Brain pericyte (primary cell): ENCODE results near the gene SMARCA4.
"Not testable (repeated sequence)": the region's sequence is repeated elsewhere in the genome, so short reads cannot be mapped to it uniquely, and the experiment has no call there.

Source experiments
- DNase-seq: peaks from one replicate; pipeline ENCODE4 v3.0.0-alpha.2; 2012; ENCODE audit warnings: low read depth, low spot score

SMARCA4 gene

DNA sequence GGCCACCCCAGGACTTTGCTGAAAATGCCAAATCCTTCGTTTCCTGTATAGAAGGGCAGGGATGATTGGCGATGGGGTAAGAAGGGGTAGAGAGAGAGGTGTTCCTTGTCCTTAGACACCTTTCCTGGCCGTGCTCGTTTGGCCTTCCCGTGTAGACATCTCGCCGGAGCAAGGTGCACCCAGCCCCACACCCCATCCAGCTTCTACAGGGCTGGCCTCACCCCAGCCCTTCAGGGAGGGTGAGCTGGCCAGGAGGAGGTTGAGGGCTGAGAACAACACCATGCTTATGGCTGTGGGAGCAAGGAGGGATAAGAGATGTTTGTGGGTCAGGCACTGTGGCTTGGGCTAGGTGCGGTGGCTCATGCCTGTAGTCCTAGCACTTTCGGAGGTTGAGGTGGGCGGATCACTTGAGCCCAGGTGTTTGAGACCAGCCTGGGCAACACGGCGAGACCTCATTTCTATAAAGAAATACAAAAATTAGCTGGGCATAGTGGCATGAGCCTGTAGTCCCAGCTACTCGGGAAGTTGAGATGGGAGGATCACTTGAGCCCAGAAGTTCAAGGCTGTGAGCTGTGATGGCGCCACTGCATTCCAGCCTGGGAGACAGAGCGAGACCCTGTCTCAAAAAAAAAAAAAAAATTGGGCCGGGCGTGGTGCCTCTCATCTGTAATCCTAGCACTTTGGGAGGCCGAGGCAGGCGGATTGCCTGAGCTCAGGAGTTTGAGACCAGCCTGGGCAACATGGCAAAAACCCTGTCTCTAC is 15.5 kb downstream of the SMARCA4 start:
- DNase-seq, result no peak

DNA sequence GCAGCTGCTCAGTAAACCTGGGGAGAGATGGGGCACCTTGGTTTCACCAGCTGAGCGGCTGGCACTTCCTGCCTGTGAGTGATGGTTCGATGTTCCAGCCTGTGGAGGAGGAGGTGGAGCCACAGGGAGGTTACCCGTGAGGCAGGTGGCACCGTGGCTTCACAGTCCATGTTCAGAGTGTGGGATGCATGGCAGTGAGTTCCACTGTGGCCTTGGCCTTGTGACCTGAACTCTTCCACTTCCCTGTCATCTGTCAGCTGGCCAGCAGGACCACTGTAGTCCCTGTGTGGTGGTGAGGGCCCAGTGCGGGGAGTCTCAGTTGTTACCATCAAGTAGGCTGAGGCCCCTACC is 16.9 kb downstream of the SMARCA4 start:
- no peak for DNase-seq

GRCh38 chr19:10979951-10980381 is 19.1 kb downstream of the SMARCA4 start:
- DNase-seq, result no peak

DNA sequence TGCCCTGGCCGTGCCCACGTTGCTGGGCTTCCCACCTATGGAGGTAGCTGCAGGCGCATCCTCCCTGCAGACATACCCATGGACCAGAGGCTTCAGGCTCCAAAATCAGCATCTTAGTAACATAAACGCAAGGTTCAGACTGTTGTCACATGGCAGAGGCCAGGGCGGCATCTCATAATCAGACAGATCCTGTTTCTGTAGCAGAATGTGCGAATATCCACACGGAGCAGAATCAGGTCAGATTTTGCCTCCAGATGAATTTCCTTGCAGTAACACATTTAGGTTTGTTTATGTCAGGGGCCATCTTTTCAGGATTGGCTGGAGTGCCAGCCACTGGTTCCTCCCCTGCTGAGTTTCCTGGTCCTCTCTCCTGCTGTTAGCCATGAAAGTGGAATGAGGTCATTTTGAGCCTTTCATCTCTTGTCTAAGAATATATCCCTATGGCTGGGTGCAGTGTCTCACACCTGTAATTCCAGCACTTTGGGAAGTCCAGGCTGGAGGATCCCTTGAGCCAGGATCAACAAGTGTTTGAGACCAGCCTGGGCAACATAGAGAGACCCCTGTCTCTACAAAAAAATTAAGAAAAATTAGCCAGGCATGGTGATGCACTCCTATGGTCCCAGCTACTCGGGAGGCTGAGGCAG is 20.5 kb downstream of the SMARCA4 start:
- no peak for DNase-seq

DNA sequence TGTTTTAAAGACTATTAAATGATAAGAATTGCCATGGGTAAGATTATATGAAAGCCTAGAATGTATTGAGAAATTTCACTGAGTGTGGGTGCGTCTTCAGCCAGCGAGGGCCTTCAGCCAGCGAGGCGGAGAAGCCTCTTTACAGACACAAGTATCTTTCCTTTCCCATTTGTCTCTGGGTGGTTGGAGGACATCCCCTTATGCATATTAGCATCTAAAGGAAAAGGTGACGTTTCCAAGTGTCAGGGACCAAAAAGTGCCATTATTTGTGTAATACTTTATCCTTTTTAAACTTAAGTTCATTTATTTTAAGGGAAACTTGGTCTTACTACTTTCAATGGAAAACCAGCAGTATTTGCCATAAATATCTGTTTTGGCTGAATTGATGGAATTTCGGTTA is 22.2 kb downstream of the SMARCA4 start:
- DNase-seq, result no peak

- DNase-seq, result no peak
Observed at GRCh38 chr19:10984166-10984735, 23.4 kb downstream of the SMARCA4 start.

DNA sequence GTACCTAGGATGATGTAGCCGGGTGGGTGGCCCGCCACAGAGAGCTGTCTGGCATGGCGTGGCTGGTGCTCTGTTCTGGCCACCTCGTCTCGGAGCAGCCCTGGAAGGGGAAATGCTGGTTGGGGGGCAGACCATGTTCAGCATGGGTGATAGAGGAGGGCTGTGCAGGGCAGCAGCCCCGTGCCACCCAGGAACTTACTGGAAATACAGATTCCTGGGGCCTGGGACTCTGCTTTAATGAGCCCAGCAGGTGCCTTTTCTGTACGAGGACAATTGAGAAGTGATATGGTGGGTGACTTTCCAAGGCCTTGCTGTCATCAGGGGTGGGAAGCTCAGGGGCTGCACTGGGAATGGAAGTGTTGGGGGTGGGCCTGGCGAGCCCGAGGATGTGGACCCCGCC is 24.7 kb downstream of the SMARCA4 start:
- no peak for DNase-seq

DNA sequence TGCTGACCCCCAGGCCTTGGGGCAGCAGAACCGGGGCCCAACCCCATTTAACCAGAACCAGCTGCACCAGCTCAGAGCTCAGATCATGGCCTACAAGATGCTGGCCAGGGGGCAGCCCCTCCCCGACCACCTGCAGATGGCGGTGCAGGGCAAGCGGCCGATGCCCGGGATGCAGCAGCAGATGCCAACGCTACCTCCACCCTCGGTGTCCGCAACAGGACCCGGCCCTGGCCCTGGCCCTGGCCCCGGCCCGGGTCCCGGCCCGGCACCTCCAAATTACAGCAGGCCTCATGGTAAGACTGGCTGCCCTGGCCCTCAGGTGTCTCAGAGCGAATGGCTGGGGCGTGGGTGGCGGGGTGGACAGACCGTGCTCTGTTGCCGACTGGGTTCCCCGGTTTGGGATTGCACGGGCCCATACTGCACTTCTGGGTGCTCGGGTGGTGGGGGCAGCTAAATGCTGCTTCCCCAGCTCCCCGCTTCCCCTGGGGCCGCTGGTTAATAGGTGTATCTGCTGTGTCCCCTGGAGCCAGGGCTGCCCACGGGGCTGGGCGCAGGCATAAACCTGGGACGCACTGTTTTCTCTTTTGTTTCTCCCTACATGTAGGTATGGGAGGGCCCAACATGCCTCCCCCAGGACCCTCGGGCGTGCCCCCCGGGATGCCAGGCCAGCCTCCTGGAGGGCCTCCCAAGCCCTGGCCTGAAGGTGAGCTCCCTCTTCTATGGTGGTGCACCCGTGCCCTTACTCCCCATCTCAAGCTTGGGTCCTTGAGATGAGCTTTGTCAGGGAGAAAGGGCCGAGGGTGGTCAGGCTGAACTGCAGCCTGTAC is 25.7 kb downstream of the SMARCA4 start:
- no peak for DNase-seq

- no peak for DNase-seq
Observed at GRCh38 chr19:10987571-10988297, 26.9 kb downstream of the SMARCA4 start.

DNA sequence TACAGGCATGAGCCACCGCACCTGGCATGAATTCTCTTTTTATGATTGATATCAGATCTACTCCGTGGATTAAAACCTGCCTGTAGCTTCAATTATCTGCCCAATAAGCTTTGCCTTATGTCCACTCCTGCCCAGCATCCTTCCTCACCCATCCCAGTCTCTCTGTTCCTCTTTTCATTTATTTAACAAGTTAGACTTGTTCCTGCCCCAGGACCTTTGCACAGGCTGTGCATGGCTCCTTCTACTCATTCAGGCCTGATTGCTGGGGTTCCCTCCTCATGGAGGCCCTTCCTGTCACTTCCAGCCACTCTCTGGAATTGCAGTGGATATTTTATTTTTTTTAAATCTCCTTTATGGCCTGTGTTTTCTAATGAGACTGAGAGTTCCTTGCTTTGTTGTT is 27.6 kb downstream of the SMARCA4 start:
- no peak for DNase-seq

DNA sequence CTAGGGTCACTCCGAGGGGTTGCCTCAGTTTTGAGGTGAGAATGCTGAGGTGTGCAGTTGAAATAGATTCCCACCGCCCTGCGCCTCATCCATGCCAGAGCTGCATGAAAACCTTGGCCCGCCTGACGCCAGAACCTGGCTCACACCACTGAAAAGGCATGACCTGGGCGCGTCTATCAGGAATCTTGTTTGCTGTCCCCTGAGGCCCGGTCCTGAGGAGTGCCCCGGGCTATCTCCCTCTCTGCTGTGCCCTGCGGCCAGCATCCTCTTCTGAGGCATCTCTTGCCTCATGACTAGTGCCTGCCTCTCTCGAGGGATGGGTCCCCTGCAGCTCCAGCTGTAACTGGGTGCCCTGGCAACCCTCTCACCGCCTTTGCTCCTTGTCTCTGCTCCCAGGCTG is 28.1 kb downstream of the SMARCA4 start:
- DNase-seq, result no peak

- DNase-seq, result no peak
Observed at GRCh38 chr19:10991076-10991475, 30.2 kb downstream of the SMARCA4 start.

DNA sequence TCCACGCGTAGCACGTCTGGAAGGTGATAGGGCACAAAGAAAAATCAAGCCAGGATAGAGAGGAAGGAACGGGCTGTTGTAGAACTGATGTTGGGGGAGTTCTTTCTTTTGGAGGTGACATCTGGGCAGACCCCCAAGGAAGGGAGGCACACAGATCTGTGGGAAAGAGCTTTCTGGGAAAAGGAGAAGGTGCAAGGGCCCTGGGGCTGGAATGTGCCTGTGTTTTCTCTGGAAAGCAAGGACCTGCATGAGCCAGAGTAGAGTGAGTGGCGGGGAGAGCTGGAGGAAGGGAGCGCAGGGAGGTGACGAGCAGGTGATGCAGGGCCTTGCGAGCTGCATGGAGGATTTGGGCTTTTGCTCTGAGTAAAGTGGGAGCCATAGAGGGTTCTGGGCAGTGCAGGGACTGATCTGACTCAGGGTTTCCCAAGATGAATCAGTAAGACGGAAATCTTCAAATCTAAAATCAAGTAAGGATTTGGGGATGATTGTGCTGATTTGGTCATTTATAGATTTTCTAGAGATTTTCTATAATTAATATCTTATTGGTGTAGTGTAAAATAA is 30.8 kb downstream of the SMARCA4 start:
- no peak for DNase-seq

- DNase-seq, result not testable (repeated sequence)
Observed at GRCh38 chr19:10992174-10992573, 31.3 kb downstream of the SMARCA4 start.

DNA sequence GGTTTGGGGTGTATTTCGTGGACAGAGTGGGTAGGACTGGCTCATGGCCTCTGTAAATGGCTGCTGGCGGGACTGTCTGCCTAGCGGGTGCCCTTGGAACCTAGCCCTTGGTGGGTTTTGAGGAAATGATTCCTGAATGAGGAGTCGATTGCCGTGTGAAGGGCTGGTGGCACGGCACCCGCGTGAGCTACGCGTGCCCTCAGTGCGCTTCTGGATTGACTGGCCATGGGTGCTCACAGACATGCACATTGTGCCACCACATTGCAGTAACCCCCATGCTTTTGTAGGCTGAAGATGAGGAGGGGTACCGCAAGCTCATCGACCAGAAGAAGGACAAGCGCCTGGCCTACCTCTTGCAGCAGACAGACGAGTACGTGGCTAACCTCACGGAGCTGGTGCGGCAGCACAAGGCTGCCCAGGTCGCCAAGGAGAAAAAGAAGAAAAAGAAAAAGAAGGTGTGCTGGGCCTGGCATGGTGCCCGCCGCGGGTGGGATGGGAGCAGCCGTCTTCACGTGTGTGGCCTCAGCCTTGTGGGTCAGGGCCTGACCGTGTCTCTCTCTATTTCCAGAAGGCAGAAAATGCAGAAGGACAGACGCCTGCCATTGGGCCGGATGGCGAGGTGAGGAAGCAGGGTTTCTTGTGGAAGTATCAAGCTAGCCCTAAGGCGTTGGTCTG is 35.2 kb downstream of the SMARCA4 start:
- no peak for DNase-seq

DNA sequence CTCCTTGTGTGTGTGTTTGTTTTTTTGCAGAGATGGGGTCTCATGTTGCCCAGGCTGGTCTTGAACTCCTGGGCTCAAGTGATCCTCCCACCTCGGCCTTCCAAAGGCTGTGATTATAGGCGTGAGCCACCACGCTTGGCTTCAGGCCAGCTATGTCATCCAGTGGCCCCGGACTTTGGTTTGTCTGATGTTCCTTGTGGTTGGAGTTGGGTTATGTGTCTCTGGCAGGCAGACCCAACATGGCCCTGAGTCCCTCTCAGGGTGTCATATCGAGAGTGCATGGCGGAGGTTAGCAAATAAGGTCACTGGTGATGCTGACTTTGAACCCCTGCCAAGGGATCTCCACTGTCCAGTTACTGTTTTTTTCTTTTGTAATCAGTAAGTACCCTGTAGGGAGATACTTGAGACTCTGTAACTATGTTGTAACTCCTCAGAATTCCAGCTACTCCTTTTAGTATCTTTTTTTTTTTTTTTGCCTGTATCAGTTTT is 37.3 kb downstream of the SMARCA4 start:
- peak; percentile 16 for DNase-seq

GRCh38 chr19:10998666-10999065 is 37.8 kb downstream of the SMARCA4 start:
- DNase-seq, result no peak

GRCh38 chr19:11005521-11005920 is 44.7 kb downstream of the SMARCA4 start:
- no peak for DNase-seq

GRCh38 chr19:11007385-11007784 is 46.6 kb downstream of the SMARCA4 start:
- DNase-seq, result no peak

GRCh38 chr19:11007962-11008532 is 47.2 kb downstream of the SMARCA4 start:
- no peak for DNase-seq
